ENCODE results near the gene DHRS2. TPM values are rescaled to one million over a fixed set of nuclear protein-coding genes. Genes with fewer than 3 reads are reported as not detected.

The DHRS2 gene
- total and polyA plus RNA-seq, 2 of the 13 experiments (the other 11 are each of a cell fraction or from before 2014, with no cell fraction given): 1,621 to 3,021 TPM

GRCh38 chr14:23639048-23639890 is 3.1 kb downstream of the DHRS2 start (continued):
- no peak for TF ChIP-seq PREB (CRISPR knock-in tag; IDR thresholded peaks at IDR 0.05)
- TF ChIP-seq ZNF503 (CRISPR knock-in tag; IDR thresholded peaks at IDR 0.05): no peak
- TF ChIP-seq ZNF749 (CRISPR knock-in tag; IDR thresholded peaks at IDR 0.05; ENCODE audit: borderline replicate concordance): no peak
- TF ChIP-seq ZNF251 (CRISPR knock-in tag; IDR thresholded peaks at IDR 0.05): peak; percentile 96; the same call in 1 of the 2 replicates
- TF ChIP-seq FIP1L1 (IDR thresholded peaks at IDR 0.05; ENCODE audit: borderline replicate concordance, insufficient read depth, low read depth, low read length): peak; percentile 100
- peak; percentile 85 for TF ChIP-seq ZBTB26 (CRISPR knock-in tag; IDR thresholded peaks at IDR 0.05; ENCODE audit: borderline replicate concordance)
- TF ChIP-seq LBX2 (CRISPR knock-in tag; IDR thresholded peaks at IDR 0.05; ENCODE audit: borderline replicate concordance): peak; percentile 99; the same call in 1 of the 2 replicates
- TF ChIP-seq ZNF44 (CRISPR knock-in tag; IDR thresholded peaks at IDR 0.05): peak; percentile 99
- no peak for TF ChIP-seq CBX2 (IDR thresholded peaks at IDR 0.05; ENCODE audit: low read depth, low read length)
- 0 out of 2 replicates have a peak, but pooled peaks have one; percentile 77 for TF ChIP-seq CBX2 (CRISPR knock-in tag; IDR thresholded peaks at IDR 0.05; ENCODE audit: low read depth)
- TF ChIP-seq MTA1 (CRISPR knock-in tag; IDR thresholded peaks at IDR 0.05; ENCODE audit: borderline replicate concordance): peak; percentile 90; the same call in 1 of the 2 replicates
- TF ChIP-seq ZNF276 (CRISPR knock-in tag; IDR thresholded peaks at IDR 0.05; ENCODE audit: low read depth): peak; percentile 93; the same call in 1 of the 2 replicates
- TF ChIP-seq ZNF484 (CRISPR knock-in tag; IDR thresholded peaks at IDR 0.05; ENCODE audit: borderline replicate concordance, low read depth): no peak; the same call in 1 of the 2 replicates
- 0 out of 2 replicates have a peak, but pooled peaks have one; percentile 46 for TF ChIP-seq IRF2 (CRISPR knock-in tag; IDR thresholded peaks at IDR 0.05)
- TF ChIP-seq PHF5A (CRISPR knock-in tag; IDR thresholded peaks at IDR 0.05; ENCODE audit: low read depth, unreplicated experiment): peak; percentile 63
- TF ChIP-seq ZNF713 (CRISPR knock-in tag; IDR thresholded peaks at IDR 0.05): peak; percentile 93; the same call in 1 of the 2 replicates
- peak; percentile 27; the same call in 1 of the 2 replicates for TF ChIP-seq RAD51 (IDR thresholded peaks at IDR 0.05; ENCODE audit: borderline replicate concordance)
- TF ChIP-seq PBX2 (CRISPR knock-in tag; IDR thresholded peaks at IDR 0.05): no peak
- no peak for TF ChIP-seq ZSCAN21 (CRISPR knock-in tag; IDR thresholded peaks at IDR 0.05; ENCODE audit: borderline replicate concordance)

Measured in HepG2 (cell line).